SU-DHL-6 (cell line): ENCODE measurements around the gene SMURF2.

Experiments
- CTCF ChIP-seq: fragments of 200-600 bp; sonication (generic); IDR thresholded peaks from one replicate; pipeline ENCODE4 v1.5.1; 2017; ENCODE audit warnings: antibody characterized with exemption, mild to moderate bottlenecking, low read length, moderate library complexity; ENCODE audit not compliant: insufficient read depth, poor library complexity, severe bottlenecking
- EZH2phosphoT487 ChIP-seq: fragments of 200-600 bp; sonication (generic), shearing (Covaris generic); conservative IDR thresholded peaks from 2 replicates; pipeline ENCODE4 v1.6.1; 2018; ENCODE audit warnings: mild to moderate bottlenecking, antibody characterized with exemption, low read length, moderate library complexity, mixed read lengths

- TF ChIP-seq CTCF, result no peak
- TF ChIP-seq EZH2phosphoT487, result no peak
Observed at GRCh38 chr17:64657610-64658125, 4.4 kb downstream of the SMURF2 start.
